Measurements from ENCODE around the gene RIPOR2.

Gene RIPOR2

DNA sequence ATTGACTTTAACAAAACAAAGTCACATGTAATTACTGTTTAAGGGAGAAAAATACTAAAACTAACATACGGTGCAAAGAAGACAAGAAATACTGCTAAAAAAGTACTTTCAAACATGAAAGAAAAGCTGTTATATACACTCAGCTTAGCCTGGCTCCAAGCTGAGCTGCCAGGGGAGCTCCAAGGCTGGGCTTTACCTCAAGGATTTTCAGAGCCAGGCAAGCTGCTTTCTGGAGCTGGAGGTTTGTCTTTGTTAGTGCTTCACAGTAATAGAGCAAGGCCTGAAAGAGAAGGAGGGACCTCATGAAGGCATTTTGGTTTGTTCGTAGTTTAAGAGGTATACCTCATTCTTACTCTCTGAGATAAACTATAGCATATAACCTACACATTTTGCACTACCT is 117.4 kb downstream of the RIPOR2 start:
- TF ChIP-seq, protein P1, sequence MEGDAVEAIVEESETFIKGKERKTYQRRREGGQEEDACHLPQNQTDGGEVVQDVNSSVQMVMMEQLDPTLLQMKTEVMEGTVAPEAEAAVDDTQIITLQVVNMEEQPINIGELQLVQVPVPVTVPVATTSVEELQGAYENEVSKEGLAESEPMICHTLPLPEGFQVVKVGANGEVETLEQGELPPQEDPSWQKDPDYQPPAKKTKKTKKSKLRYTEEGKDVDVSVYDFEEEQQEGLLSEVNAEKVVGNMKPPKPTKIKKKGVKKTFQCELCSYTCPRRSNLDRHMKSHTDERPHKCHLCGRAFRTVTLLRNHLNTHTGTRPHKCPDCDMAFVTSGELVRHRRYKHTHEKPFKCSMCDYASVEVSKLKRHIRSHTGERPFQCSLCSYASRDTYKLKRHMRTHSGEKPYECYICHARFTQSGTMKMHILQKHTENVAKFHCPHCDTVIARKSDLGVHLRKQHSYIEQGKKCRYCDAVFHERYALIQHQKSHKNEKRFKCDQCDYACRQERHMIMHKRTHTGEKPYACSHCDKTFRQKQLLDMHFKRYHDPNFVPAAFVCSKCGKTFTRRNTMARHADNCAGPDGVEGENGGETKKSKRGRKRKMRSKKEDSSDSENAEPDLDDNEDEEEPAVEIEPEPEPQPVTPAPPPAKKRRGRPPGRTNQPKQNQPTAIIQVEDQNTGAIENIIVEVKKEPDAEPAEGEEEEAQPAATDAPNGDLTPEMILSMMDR (conservative IDR thresholded peaks at IDR 0.05; ENCODE audit: low read length): no peak
- DNase-seq (ENCODE audit: low read depth): no peak
- H3K4me3 ChIP-seq (ENCODE audit: low read length): no peak overlapping the region

GRCh38 chr6:24809728-24810127 is 126.0 kb downstream of the RIPOR2 start:
- DNase-seq (ENCODE audit: low read depth): no peak
- TF ChIP-seq, protein P1 (conservative IDR thresholded peaks at IDR 0.05; ENCODE audit: low read length): no peak

DNA sequence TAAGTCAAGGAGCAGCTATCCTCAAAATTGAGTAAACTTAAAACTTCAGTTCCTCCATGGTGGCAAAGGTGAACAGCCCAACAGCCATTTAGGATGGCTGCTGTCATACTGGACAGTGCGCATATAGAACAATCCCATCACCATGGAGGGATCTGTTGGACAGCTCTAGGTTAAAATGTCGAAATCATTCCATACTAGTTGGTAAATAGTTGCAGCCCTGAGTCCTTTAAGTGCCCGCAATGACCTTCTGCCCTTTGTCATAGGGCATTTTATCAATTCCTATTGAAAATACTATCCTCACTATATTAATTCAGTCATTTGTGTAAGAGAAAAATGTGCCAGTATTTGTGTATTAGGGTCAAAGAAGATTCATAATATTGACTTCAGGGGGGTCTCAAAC is 128.2 kb downstream of the RIPOR2 start:
- TF ChIP-seq, protein P1 (conservative IDR thresholded peaks at IDR 0.05; ENCODE audit: low read length): no peak
- DNase-seq (ENCODE audit: low read depth): no peak
- H3K4me3 ChIP-seq (ENCODE audit: low read length): no peak overlapping the region

More at GRCh38 chr6:24809728-24810127, 126.0 kb downstream of the RIPOR2 start:
- no peak overlapping the region for H3K4me3 ChIP-seq (ENCODE audit: low read length)

- H3K4me3 ChIP-seq (ENCODE audit: low read length): no peak overlapping the region
- no peak for DNase-seq (ENCODE audit: low read depth)
- TF ChIP-seq, protein P1 (conservative IDR thresholded peaks at IDR 0.05; ENCODE audit: low read length): no peak
Observed at GRCh38 chr6:24802271-24803059, 133.3 kb downstream of the RIPOR2 start.

GRCh38 chr6:24799541-24799915 is 136.2 kb downstream of the RIPOR2 start:
- DNase-seq (ENCODE audit: low read depth): no peak
- TF ChIP-seq, protein P1 (conservative IDR thresholded peaks at IDR 0.05; ENCODE audit: low read length): no peak

DNA sequence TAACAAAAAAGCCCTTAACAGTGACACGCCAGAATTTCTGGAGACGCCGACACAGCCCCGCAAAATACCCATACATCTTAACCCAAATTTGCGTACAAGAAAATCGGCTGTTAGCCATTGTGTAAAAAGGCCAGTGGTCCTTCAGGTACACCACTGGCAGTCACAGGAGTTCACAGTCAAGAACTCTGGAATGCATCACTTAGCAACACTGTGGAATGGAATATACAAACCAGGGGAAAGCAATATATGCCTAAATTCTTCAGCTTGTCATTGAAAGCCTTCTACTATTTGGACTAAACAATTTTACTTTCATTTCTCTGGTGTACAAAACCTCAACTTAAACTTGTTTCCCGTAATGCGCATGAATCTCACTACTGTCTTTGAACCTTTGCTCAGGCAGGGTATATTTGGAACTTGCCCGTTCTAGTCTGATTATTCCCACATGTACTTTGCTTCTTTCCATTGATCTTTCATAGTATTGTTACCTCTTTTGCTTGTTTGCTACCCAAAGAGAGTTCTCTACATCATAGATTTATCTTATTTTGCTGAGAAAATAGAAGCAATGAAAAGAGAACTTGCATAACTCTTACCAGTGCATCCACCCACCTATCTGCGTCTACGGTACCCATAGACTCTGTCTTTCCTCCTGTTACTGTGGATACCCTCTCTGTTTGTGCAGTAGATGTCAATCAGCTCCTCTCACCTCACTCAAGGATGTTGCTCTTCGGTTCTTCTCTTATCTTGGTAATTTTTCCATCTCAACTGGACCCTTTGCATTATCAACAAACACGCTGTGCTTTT is 136.8 kb downstream of the RIPOR2 start, which contains the start of gene ARMH2:
Gene ARMH2, minus strand, starts transcription at position 178 of the 801 bp plus-strand sequence. Its CDS starts 60 bp downstream, at position 118.
- TF ChIP-seq, protein P1 (conservative IDR thresholded peaks at IDR 0.05; ENCODE audit: low read length): no peak
- no peak for DNase-seq (ENCODE audit: low read depth)
- H3K4me3 ChIP-seq (ENCODE audit: low read length): no peak within 1 kb of the TSS

More at GRCh38 chr6:24799541-24799915, 136.2 kb downstream of the RIPOR2 start:
- no peak overlapping the region for H3K4me3 ChIP-seq (ENCODE audit: low read length)

Measured in AG10803 (cell line).